GM12878 (cell line): Measurements from ENCODE around the gene MBNL1.

Experiments
- KDM1A ChIP-seq: fragments of 200-600 bp; sonication (generic); IDR thresholded peaks from 2 replicates; pipeline ENCODE4 v1.6.1; 2016; ENCODE audit warnings: borderline replicate concordance
- MTA2 ChIP-seq: fragments of 450-650 bp; IDR thresholded peaks from 2 replicates; pipeline ENCODE4 v1.6.1; 2016; ENCODE audit warnings: low read depth, mild to moderate bottlenecking, moderate library complexity
- POLR2A ChIP-seq: IDR thresholded peaks from 2 replicates; pipeline ENCODE4 v1.6.1; 2011; ENCODE audit warnings: low read depth, mild to moderate bottlenecking, low read length
- TAF1 ChIP-seq: IDR thresholded peaks from 2 replicates; pipeline ENCODE4 v1.6.1; 2011; ENCODE audit warnings: mild to moderate bottlenecking, low read depth, low read length, borderline replicate concordance
- TCF7 ChIP-seq: IDR thresholded peaks from 2 replicates; pipeline ENCODE4 v1.6.1; 2014; ENCODE audit warnings: antibody characterized with exemption, borderline replicate concordance
- WRNIP1 ChIP-seq: IDR thresholded peaks from 2 replicates; pipeline ENCODE4 v1.6.1; 2011; ENCODE audit warnings: low read depth, low read length, improper control_type of control experiment, borderline replicate concordance
- ZNF24 ChIP-seq: fragments of 450-650 bp; IDR thresholded peaks from 2 replicates; pipeline ENCODE4 v1.6.1; 2017; ENCODE audit warnings: antibody characterized with exemption, mild to moderate bottlenecking
- TF ChIP-seq, protein P1 (sequence below): fragments of 450-650 bp; formaldehyde crosslinking; IDR thresholded peaks from 2 replicates; pipeline ENCODE4 v1.4.0; 2020; ENCODE audit warnings: mild to moderate bottlenecking, moderate library complexity
- TF ChIP-seq, protein P2 (sequence below), 3 experiments: IDR thresholded peaks in 2 of 3; conservative IDR thresholded peaks in 1 of 3; 2 replicates each; pipeline ENCODE4 v1.5.1; 2011; ENCODE audit warnings: low read depth in 3 of 3, low read length in 3 of 3, mild to moderate bottlenecking in 3 of 3, control low read depth in 2 of 3, moderate library complexity in 2 of 3, inconsistent platforms in 1 of 3, mixed read lengths in 1 of 3; ENCODE audit not compliant: control insufficient read depth in 2 of 3, insufficient read depth in 1 of 3; ENCODE audit errors: extremely low read depth in 1 of 3
- TF ChIP-seq, protein P3 (sequence below): IDR thresholded peaks from 2 replicates; pipeline ENCODE4 v1.6.1; 2011; ENCODE audit warnings: low read depth, low read length, improper control_type of control experiment, borderline replicate concordance

DNA sequence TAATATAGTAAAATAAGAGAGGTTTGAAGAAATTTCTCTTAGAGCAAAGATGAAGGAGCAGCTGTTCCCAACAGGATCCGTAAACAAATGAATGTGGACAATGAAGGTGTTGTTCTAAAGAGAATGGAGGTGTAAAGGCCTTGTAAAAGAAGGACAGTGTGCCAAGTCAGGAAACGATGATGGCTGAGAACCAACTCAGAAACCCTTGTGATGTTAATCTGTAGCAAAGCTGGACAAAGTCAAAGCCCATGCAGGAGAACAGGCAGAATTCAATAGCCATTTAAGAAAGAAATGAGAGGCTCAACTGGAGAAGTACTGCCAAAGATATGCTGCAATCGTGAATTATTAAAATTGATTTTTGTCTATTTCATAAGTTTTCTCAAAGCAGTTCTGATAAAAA lies 192.2 kb downstream of the MBNL1 start:
- TF ChIP-seq, protein P1, sequence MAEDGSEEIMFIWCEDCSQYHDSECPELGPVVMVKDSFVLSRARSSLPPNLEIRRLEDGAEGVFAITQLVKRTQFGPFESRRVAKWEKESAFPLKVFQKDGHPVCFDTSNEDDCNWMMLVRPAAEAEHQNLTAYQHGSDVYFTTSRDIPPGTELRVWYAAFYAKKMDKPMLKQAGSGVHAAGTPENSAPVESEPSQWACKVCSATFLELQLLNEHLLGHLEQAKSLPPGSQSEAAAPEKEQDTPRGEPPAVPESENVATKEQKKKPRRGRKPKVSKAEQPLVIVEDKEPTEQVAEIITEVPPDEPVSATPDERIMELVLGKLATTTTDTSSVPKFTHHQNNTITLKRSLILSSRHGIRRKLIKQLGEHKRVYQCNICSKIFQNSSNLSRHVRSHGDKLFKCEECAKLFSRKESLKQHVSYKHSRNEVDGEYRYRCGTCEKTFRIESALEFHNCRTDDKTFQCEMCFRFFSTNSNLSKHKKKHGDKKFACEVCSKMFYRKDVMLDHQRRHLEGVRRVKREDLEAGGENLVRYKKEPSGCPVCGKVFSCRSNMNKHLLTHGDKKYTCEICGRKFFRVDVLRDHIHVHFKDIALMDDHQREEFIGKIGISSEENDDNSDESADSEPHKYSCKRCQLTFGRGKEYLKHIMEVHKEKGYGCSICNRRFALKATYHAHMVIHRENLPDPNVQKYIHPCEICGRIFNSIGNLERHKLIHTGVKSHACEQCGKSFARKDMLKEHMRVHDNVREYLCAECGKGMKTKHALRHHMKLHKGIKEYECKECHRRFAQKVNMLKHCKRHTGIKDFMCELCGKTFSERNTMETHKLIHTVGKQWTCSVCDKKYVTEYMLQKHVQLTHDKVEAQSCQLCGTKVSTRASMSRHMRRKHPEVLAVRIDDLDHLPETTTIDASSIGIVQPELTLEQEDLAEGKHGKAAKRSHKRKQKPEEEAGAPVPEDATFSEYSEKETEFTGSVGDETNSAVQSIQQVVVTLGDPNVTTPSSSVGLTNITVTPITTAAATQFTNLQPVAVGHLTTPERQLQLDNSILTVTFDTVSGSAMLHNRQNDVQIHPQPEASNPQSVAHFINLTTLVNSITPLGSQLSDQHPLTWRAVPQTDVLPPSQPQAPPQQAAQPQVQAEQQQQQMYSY (CRISPR knock-in tag), result no peak
- no peak for TF ChIP-seq ZNF24
- TF ChIP-seq, protein P2, sequence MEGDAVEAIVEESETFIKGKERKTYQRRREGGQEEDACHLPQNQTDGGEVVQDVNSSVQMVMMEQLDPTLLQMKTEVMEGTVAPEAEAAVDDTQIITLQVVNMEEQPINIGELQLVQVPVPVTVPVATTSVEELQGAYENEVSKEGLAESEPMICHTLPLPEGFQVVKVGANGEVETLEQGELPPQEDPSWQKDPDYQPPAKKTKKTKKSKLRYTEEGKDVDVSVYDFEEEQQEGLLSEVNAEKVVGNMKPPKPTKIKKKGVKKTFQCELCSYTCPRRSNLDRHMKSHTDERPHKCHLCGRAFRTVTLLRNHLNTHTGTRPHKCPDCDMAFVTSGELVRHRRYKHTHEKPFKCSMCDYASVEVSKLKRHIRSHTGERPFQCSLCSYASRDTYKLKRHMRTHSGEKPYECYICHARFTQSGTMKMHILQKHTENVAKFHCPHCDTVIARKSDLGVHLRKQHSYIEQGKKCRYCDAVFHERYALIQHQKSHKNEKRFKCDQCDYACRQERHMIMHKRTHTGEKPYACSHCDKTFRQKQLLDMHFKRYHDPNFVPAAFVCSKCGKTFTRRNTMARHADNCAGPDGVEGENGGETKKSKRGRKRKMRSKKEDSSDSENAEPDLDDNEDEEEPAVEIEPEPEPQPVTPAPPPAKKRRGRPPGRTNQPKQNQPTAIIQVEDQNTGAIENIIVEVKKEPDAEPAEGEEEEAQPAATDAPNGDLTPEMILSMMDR (IDR thresholded peaks at IDR 0.05 in 2 of 3, conservative IDR thresholded peaks at IDR 0.05 in 1 of 3; ENCODE audit: control insufficient read depth in 2 of 3, extremely low read depth in 1 of 3, insufficient read depth in 1 of 3, low read depth in 3 of 3, low read length in 3 of 3), result no peak
- TF ChIP-seq POLR2A, result no peak
- no peak for TF ChIP-seq KDM1A
- no peak for TF ChIP-seq WRNIP1
- TF ChIP-seq TAF1, result no peak
- TF ChIP-seq, protein P3, sequence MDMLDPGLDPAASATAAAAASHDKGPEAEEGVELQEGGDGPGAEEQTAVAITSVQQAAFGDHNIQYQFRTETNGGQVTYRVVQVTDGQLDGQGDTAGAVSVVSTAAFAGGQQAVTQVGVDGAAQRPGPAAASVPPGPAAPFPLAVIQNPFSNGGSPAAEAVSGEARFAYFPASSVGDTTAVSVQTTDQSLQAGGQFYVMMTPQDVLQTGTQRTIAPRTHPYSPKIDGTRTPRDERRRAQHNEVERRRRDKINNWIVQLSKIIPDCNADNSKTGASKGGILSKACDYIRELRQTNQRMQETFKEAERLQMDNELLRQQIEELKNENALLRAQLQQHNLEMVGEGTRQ, result no peak
- no peak for TF ChIP-seq TCF7
- no peak for TF ChIP-seq MTA2
